Endothelial cell (in vitro differentiated cells): ENCODE results near the gene LYPD5. TPM values are rescaled to one million over a fixed set of nuclear protein-coding genes. Genes with fewer than 3 reads are reported as not detected.
"Not testable (repeated sequence)": the region's sequence is repeated elsewhere in the genome, so short reads cannot be mapped to it uniquely, and the experiment has no call there.

ENCODE experiments used
- DNase-seq: peaks from one replicate; pipeline ENCODE4 v3.0.0; 2021; ENCODE audit warnings: low spot score
- H3K27ac Mint-ChIP-seq: one replicate; pipeline ENCODE4 v1.8.0; 2021; ENCODE audit warnings: mixed read lengths, inconsistent platforms; ENCODE audit not compliant: unreplicated experiment
- H3K27me3 Mint-ChIP-seq: one replicate; pipeline ENCODE4 v1.8.0; 2021; ENCODE audit warnings: mild to moderate bottlenecking, moderate library complexity, mixed read lengths, inconsistent platforms; ENCODE audit not compliant: unreplicated experiment
- H3K36me3 Mint-ChIP-seq: one replicate; pipeline ENCODE4 v1.8.0; 2021; ENCODE audit warnings: mild to moderate bottlenecking, low read depth, mixed read lengths, inconsistent platforms; ENCODE audit not compliant: unreplicated experiment
- H3K4me1 Mint-ChIP-seq: one replicate; pipeline ENCODE4 v1.8.0; 2021; ENCODE audit warnings: mild to moderate bottlenecking, mixed read lengths, inconsistent platforms; ENCODE audit not compliant: unreplicated experiment
- H3K4me3 Mint-ChIP-seq: one replicate; pipeline ENCODE4 v1.8.0; 2021; ENCODE audit warnings: mild to moderate bottlenecking, mixed read lengths, inconsistent platforms; ENCODE audit not compliant: unreplicated experiment
- H3K9me3 Mint-ChIP-seq: one replicate; pipeline ENCODE4 v1.8.0; 2021; ENCODE audit warnings: mixed read lengths, inconsistent platforms; ENCODE audit not compliant: unreplicated experiment
- CTCF ChIP-seq: fragments of 200-600 bp; sonication (generic); IDR thresholded peaks from one replicate; pipeline ENCODE4 v1.5.0; 2021; ENCODE audit warnings: antibody characterized with exemption; ENCODE audit not compliant: unreplicated experiment
- total RNA-seq: library from RNA; stranded (reverse); fragmentation: NEBNext Ultra II Directional; extraction: Animal tissue kit (Norgen Biotek cat#: 25700); gene quantifications from one replicate; pipeline ENCODE4 v1.2.1, GENCODE V29; 2021; ENCODE audit not compliant: unreplicated experiment

The LYPD5 gene
- total RNA-seq, 1 donor from 2014 or later = not detected

DNA sequence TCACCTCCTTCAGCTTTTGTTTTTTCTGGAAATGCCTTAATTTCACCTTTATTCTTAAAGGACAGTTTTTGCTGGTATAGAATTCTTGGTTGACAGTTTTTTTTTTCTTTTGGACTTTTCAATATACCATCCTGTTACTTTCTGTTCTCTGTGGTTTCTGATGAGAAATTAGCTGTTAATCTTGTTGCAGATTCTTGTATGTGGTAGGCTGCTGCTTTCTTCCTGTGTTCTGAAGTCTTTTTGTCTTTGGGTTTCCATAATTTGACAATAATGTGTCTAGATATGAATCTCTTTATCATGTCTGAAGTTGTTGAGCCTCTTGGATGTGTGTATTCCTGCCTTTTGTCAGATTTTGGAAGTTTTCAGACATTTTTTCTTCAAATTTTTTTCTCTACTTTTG, 36.9 kb upstream of the LYPD5 start:
- Mint-ChIP-seq H3K9me3 (peaks cover 40% of the 10 kb centered on the region), H3K36me3 (peaks cover 81% of the 10 kb centered on the region), H3K4me1 (no peaks in the 10 kb centered on the region), H3K27me3 (peaks cover 5% of the 10 kb centered on the region), H3K4me3 (peak overlapping the region; percentile 24), H3K27ac (no peak overlapping the region)
- TF ChIP-seq CTCF = no peak
- no peak for DNase-seq

DNA sequence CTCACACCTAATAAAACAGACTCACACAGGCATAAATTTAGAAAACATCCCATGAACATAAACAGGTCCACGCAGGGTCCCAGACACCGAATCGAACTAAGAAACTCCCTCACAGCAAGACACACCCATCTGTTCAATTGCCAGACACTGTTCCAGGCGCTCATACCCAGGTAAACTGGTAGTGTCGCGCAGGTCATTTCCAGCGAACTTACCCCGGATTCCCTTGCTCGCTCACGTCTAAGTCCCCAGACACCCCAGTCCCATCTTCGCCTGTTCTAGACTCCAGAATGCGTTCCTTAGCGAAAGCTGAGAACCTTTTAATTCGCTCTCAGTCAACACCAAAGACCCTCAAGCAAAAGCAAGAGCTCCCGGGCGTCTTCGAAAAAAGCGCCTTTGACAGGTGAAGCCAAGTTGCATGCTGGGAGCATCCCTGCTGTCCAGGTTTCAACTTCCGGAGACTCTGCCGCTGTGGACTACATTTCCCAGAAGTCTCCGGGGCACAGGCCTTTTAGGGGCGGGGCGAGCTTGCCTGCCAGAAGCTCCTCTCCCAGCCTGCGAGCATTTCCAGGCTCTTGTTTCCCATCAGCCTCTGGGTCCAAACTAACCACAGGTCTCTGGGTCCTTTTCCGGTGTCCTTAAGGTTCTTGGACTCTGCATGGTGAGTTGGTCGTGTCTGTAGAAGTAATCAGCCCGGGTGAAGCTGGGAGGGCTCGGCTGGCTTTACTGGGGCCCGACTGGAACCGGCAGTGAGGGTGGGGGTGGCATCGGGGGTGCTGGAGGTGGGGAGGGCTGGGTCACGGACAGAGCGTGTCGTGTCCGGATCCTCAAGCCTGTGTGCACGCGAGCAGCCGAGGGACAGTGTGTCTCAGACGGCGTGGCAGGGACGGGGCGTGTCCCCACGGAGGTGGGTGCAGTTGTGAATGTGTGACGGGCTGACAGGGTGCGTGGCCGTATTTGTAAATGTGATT, 24.8 kb upstream of the LYPD5 start, which contains the start of gene ZNF283:
ZNF283 (plus strand) TSS at position 535 of the 968 bp plus-strand sequence. CDS start 6,184 bp downstream, outside the sequence.
- Mint-ChIP-seq H3K27me3 (peaks cover 6% of the 10 kb centered on the region), H3K4me1 (peaks cover 6% of the 10 kb centered on the region), H3K4me3 (peak within 1 kb of the TSS; percentile 93), H3K9me3 (no peaks in the 10 kb centered on the region), H3K27ac (no peak within 1 kb of the TSS), H3K36me3 (peaks cover 24% of the 10 kb centered on the region)
- peak; percentile 73 for DNase-seq
- TF ChIP-seq CTCF = no peak

DNA sequence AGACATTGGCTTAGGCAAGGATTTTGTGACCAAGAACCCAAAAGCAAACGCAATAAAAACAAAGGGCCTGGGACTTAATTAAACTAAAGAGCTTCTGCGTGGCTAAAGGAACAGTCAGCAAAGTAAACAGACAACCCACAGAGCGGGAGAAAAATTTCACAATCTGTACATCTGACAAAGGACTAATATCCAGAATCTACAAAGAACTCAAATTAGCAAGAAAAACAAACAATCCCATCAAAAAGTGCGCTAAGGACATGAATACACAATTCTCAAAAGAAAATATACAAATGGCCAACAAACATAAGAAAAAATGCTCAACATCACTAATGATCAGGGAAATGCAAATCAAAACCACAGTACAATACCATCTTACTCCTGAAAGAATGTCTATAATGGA, 22.3 kb upstream of the LYPD5 start:
- DNase-seq, H3K4me3 Mint-ChIP-seq, H3K9me3 Mint-ChIP-seq, H3K27ac Mint-ChIP-seq, H3K4me1 Mint-ChIP-seq, H3K27me3 Mint-ChIP-seq: not testable (repeated sequence)
- H3K36me3 Mint-ChIP-seq = peaks cover 14% of the 10 kb centered on the region

GRCh38 chr19:43823856-43824255, 21.6 kb upstream of the LYPD5 start:
- H3K27ac Mint-ChIP-seq, H3K9me3 Mint-ChIP-seq, H3K4me1 Mint-ChIP-seq, DNase-seq, H3K4me3 Mint-ChIP-seq, H3K27me3 Mint-ChIP-seq: not testable (repeated sequence)
- peaks cover 11% of the 10 kb centered on the region for H3K36me3 Mint-ChIP-seq

GRCh38 chr19:43820884-43821215, 18.6 kb upstream of the LYPD5 start:
- H3K36me3 Mint-ChIP-seq = no peaks in the 10 kb centered on the region
- H3K9me3 Mint-ChIP-seq = no peaks in the 10 kb centered on the region
- no peak for TF ChIP-seq CTCF
- no peak for DNase-seq
- H3K4me1 Mint-ChIP-seq = no peaks in the 10 kb centered on the region
- no peak overlapping the region for H3K27ac Mint-ChIP-seq
- H3K4me3 Mint-ChIP-seq = no peak overlapping the region
- peaks cover under 1% of the 10 kb centered on the region for H3K27me3 Mint-ChIP-seq
